ENCODE data around the gene JCHAIN. TPM values are rescaled to one million over a fixed set of nuclear protein-coding genes. Genes with fewer than 3 reads are reported as not detected.
A peak's percentile ranks its signal among the peaks of the same experiment; 100 is the strongest.
"Not testable (repeated sequence)": the region's sequence is repeated elsewhere in the genome, so short reads cannot be mapped to it uniquely, and the experiment has no call there.

JCHAIN gene
- total RNA-seq, 1 experiment from 2014 or later = 77.5 TPM

DNA sequence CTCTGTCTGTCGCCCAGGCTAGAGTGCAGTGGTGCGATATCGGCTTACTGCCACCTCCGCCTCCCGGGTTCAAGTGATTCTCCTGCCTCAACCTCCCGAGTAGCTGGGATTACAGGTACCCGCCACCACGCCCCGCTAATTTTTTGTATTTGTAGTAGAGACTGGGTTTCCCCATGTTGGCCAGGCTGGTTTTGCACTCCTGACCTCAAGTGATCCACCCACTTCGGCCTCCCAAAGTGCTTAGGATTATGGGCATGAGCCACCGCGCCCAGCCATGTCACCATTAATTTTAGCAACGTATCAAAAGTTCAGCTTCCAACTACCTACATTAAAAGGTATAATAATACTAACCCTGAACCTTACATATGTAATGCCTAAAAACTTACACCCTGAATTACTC is 21.1 kb upstream of the JCHAIN start:
- Histone ChIP-seq H3K27me3 (ENCODE audit: low read length) (no peaks in the 10 kb centered on the region), H4K20me1 (ENCODE audit: insufficient read depth, low read depth, low read length) (peaks cover 19% of the 10 kb centered on the region), H3K4me1 (ENCODE audit: low read length) (peaks cover 30% of the 10 kb centered on the region), H2AFZ (ENCODE audit: low read length) (peak overlapping the region; percentile 90), H3K9me2 (replicated peaks; ENCODE audit: insufficient read depth, low read length) (no peaks in the 10 kb centered on the region), H3K9me3 (ENCODE audit: low read length) (no peaks in the 10 kb centered on the region), H3K79me2 (ENCODE audit: low read length) (peaks cover 46% of the 10 kb centered on the region), H3K4me2 (ENCODE audit: low read depth, low read length, poor library complexity, severe bottlenecking) (peak overlapping the region; percentile 95), H3K4me3 (ENCODE audit: low read length) (peak overlapping the region; percentile 96), H3K9ac (ENCODE audit: low read length) (peak overlapping the region; percentile 95), H3K36me3 (ENCODE audit: insufficient read depth, low read length) (peaks cover 13% of the 10 kb centered on the region; the same call in 1 of the 2 replicates), H3K27ac (ENCODE audit: low read length) (peak overlapping the region; percentile 88)
- DNase-seq = peak; percentile 53

DNA sequence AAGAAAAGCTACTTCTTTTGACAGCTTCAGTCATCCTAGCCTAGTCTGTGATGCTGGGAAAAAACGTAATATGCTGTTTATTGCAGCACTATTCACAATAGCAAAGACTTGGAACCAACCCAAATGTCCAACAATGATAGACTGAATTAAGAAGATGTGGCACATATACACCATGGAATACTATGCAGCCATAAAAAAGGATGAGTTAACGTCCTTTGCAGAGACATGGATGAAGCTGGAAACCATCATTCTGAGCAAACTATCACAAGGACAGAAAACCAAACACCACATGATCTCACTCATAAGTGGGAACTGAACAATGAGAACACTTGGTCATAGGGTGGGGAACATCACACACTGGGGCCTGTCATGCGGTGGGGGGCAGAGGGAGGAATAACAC is 15.8 kb upstream of the JCHAIN start:
- H3K27ac ChIP-seq (ENCODE audit: low read length) = peak overlapping the region; percentile 78
- not testable (repeated sequence) for H3K9ac ChIP-seq (ENCODE audit: low read length); H3K4me2 ChIP-seq (ENCODE audit: low read depth, low read length, poor library complexity, severe bottlenecking); DNase-seq; H2AFZ ChIP-seq (ENCODE audit: low read length); H3K27me3 ChIP-seq (ENCODE audit: low read length); H3K36me3 ChIP-seq (ENCODE audit: insufficient read depth, low read length); H3K79me2 ChIP-seq (ENCODE audit: low read length); H3K9me3 ChIP-seq (ENCODE audit: low read length); H3K9me2 ChIP-seq (replicated peaks; ENCODE audit: insufficient read depth, low read length); H3K4me3 ChIP-seq (ENCODE audit: low read length); H4K20me1 ChIP-seq (ENCODE audit: insufficient read depth, low read depth, low read length)
- peaks cover 49% of the 10 kb centered on the region for H3K4me1 ChIP-seq (ENCODE audit: low read length)

DNA sequence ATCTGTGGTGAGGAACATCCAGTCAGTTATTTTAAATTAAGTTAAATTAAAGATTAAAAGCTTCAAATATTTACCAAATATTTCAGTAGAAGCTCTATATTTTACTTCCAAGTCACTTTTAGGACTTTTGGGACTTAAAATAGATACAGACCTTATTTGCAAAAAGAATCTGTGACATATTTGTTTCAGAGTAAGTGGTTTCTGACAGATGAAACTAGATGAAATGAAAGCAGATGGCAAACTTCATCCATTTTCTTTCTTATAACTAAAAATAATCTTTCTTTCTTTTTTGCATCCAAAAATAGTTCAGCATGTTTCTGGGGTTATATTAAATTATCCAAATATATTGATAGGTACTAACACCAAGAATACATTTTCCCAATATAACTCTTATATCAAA is 15.4 kb upstream of the JCHAIN start:
- Histone ChIP-seq H3K4me3 (ENCODE audit: low read length) (no peak overlapping the region), H3K4me2 (ENCODE audit: low read depth, low read length, poor library complexity, severe bottlenecking) (peak overlapping the region; percentile 30), H3K9me3 (ENCODE audit: low read length) (no peaks in the 10 kb centered on the region), H3K27me3 (ENCODE audit: low read length) (no peaks in the 10 kb centered on the region), H3K9ac (ENCODE audit: low read length) (no peak overlapping the region), H3K27ac (ENCODE audit: low read length) (peak overlapping the region; percentile 78), H2AFZ (ENCODE audit: low read length) (no peak overlapping the region), H3K9me2 (replicated peaks; ENCODE audit: insufficient read depth, low read length) (no peaks in the 10 kb centered on the region), H4K20me1 (ENCODE audit: insufficient read depth, low read depth, low read length) (no peaks in the 10 kb centered on the region), H3K36me3 (ENCODE audit: insufficient read depth, low read length) (no peaks in the 10 kb centered on the region), H3K79me2 (ENCODE audit: low read length) (no peaks in the 10 kb centered on the region), H3K4me1 (ENCODE audit: low read length) (peaks cover 53% of the 10 kb centered on the region)
- DNase-seq = no peak

DNA sequence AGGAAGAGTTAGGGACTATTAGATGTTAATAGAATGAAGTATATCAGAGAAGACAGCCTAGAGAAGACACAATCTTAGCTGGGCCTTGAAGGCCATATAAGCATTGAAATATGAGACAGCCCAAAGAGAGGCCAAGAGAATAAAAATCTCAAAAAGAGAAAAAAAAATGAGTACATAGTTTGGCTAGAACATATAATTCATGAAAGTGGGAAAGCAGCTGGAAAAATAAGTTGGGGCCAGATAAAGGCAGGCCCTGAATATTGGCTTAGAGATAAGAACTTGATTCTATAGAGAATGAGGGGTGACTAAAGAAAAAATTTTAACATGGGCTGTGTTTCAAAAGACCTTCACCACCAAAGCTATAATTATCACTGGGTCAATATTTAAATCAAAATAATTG is 14.6 kb upstream of the JCHAIN start:
- Histone ChIP-seq H3K27me3 (ENCODE audit: low read length) (no peaks in the 10 kb centered on the region), H3K4me1 (ENCODE audit: low read length) (peaks cover 56% of the 10 kb centered on the region), H4K20me1 (ENCODE audit: insufficient read depth, low read depth, low read length) (no peaks in the 10 kb centered on the region), H3K79me2 (ENCODE audit: low read length) (no peaks in the 10 kb centered on the region), H3K36me3 (ENCODE audit: insufficient read depth, low read length) (no peaks in the 10 kb centered on the region), H3K9ac (ENCODE audit: low read length) (peak overlapping the region; percentile 35), H3K4me2 (ENCODE audit: low read depth, low read length, poor library complexity, severe bottlenecking) (peak overlapping the region; percentile 30), H3K9me2 (replicated peaks; ENCODE audit: insufficient read depth, low read length) (no peaks in the 10 kb centered on the region), H3K4me3 (ENCODE audit: low read length) (no peak overlapping the region), H2AFZ (ENCODE audit: low read length) (peak overlapping the region; percentile 88), H3K27ac (ENCODE audit: low read length) (peak overlapping the region; percentile 78), H3K9me3 (ENCODE audit: low read length) (no peaks in the 10 kb centered on the region)
- no peak for DNase-seq

DNA sequence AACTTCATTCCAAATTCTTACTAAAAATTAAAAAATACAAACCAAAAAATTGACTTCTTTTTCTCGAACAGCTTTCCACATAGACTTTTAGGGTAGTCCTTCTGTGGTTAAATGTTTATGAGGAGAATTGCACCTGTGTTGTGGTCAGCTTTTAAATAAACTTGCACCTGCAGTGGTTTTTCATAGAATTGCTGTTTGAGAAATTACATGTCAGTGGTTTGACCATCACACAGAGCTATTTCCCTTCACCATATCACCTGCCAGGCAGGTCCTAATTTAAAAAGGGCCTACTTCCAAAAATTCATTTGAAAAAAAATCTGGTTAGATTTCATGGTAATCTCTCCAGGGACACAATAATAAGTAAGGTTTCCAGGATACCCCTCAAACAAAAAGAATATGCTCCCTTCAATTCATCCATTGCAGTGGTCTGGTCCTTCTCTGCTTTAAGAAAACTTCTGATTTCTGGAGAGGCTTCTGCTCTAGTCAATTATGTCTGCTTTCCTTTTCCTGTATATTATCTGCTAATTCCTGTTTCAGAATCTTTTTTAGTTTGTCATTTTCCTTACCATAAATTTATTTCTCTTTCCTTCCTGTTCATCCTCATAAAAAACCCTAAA is 12.2 kb upstream of the JCHAIN start:
- Histone ChIP-seq H3K9me2 (replicated peaks; ENCODE audit: insufficient read depth, low read length) (no peaks in the 10 kb centered on the region), H3K27ac (ENCODE audit: low read length) (peak overlapping the region; percentile 78), H4K20me1 (ENCODE audit: insufficient read depth, low read depth, low read length) (no peaks in the 10 kb centered on the region), H2AFZ (ENCODE audit: low read length) (0 out of 2 replicates have a peak overlapping the region, but pooled peaks have one; percentile 1), H3K9ac (ENCODE audit: low read length) (no peak overlapping the region), H3K27me3 (ENCODE audit: low read length) (no peaks in the 10 kb centered on the region), H3K4me1 (ENCODE audit: low read length) (peaks cover 53% of the 10 kb centered on the region), H3K4me3 (ENCODE audit: low read length) (no peak overlapping the region), H3K4me2 (ENCODE audit: low read depth, low read length, poor library complexity, severe bottlenecking) (peak overlapping the region; percentile 39), H3K36me3 (ENCODE audit: insufficient read depth, low read length) (no peaks in the 10 kb centered on the region), H3K9me3 (ENCODE audit: low read length) (no peaks in the 10 kb centered on the region), H3K79me2 (ENCODE audit: low read length) (no peaks in the 10 kb centered on the region)
- DNase-seq = peak; percentile 50

DNA sequence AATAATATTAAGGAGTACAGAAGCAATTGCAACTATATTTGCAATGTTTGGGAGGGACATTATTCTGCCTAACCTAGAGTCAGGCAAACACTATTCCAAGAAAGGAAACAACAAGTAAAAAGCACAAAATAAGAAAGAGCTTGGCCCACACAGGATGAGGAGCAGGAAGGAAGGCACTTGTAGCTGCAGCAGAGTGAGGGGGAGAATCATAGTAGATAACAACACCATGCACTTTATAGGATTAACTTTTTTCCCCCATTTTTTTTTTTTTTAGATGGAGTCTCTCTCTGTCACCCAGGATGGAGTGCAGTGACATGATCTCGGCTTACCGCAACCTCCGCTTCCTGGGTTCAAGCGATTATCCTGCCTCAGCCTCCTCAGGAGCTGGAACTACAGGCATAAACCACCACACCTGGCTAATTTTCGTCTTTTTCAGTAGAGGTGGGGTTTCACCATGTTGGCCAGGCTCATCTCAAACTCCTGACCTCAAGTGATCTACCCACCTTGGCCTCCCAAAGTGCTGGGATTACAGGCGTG is 10.3 kb upstream of the JCHAIN start:
- Histone ChIP-seq H2AFZ (ENCODE audit: low read length) (no peak overlapping the region), H3K9ac (ENCODE audit: low read length) (no peak overlapping the region), H3K36me3 (ENCODE audit: insufficient read depth, low read length) (no peaks in the 10 kb centered on the region), H4K20me1 (ENCODE audit: insufficient read depth, low read depth, low read length) (no peaks in the 10 kb centered on the region), H3K27ac (ENCODE audit: low read length) (no peak overlapping the region), H3K9me3 (ENCODE audit: low read length) (no peaks in the 10 kb centered on the region), H3K4me2 (ENCODE audit: low read depth, low read length, poor library complexity, severe bottlenecking) (no peak overlapping the region), H3K4me1 (ENCODE audit: low read length) (peaks cover 51% of the 10 kb centered on the region), H3K79me2 (ENCODE audit: low read length) (no peaks in the 10 kb centered on the region), H3K27me3 (ENCODE audit: low read length) (no peaks in the 10 kb centered on the region), H3K4me3 (ENCODE audit: low read length) (no peak overlapping the region), H3K9me2 (replicated peaks; ENCODE audit: insufficient read depth, low read length) (no peaks in the 10 kb centered on the region)
- DNase-seq = no peak

DNA sequence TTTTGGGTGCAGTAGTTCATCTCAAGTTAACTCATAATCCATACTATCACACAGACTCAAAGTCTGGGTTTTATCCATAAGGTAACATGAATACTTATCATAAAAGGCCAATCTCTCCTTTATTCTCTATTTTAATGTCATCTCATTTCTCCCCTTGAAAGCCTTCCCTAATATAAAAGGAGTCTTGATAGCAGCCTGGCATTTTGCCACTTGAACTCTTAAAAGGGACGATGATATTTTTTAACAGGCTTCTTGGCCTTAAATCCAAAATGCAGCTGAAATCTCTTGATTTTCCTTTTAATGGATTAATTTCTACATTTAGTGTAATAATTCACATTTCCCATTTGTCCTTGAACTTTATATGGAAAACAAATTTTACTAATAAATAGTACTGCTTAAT is 8.4 kb upstream of the JCHAIN start:
- peak; percentile 23 for DNase-seq
- Histone ChIP-seq H3K9ac (ENCODE audit: low read length) (no peak overlapping the region), H3K4me1 (ENCODE audit: low read length) (peaks cover 34% of the 10 kb centered on the region), H3K27ac (ENCODE audit: low read length) (no peak overlapping the region), H3K9me3 (ENCODE audit: low read length) (no peaks in the 10 kb centered on the region), H2AFZ (ENCODE audit: low read length) (no peak overlapping the region), H3K4me3 (ENCODE audit: low read length) (no peak overlapping the region), H3K27me3 (ENCODE audit: low read length) (no peaks in the 10 kb centered on the region), H3K4me2 (ENCODE audit: low read depth, low read length, poor library complexity, severe bottlenecking) (no peak overlapping the region), H3K79me2 (ENCODE audit: low read length) (no peaks in the 10 kb centered on the region), H4K20me1 (ENCODE audit: insufficient read depth, low read depth, low read length) (no peaks in the 10 kb centered on the region), H3K9me2 (replicated peaks; ENCODE audit: insufficient read depth, low read length) (no peaks in the 10 kb centered on the region), H3K36me3 (ENCODE audit: insufficient read depth, low read length) (no peaks in the 10 kb centered on the region)

DNA sequence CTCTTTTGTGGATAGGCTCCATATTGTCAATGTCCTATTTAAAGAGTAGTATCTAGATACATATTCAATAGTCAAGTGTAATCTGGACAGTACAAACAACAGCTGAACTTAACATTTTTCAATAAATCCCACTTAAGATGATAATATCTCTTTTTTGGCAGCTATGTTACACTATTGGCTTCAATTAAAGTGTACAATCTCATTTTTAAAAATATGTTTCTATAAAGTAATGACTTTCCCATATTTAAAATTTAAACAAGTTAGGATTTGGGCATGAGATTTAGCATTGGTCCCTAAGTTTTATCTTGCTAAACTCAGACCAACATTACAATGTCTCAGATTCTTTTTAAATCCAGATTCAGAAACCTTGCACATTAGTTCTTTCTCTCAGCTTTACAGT is 7.9 kb upstream of the JCHAIN start:
- Histone ChIP-seq H3K9me2 (replicated peaks; ENCODE audit: insufficient read depth, low read length) (no peaks in the 10 kb centered on the region), H3K9ac (ENCODE audit: low read length) (no peak overlapping the region), H2AFZ (ENCODE audit: low read length) (no peak overlapping the region), H3K36me3 (ENCODE audit: insufficient read depth, low read length) (no peaks in the 10 kb centered on the region), H3K27ac (ENCODE audit: low read length) (no peak overlapping the region), H3K4me3 (ENCODE audit: low read length) (no peak overlapping the region), H3K9me3 (ENCODE audit: low read length) (no peaks in the 10 kb centered on the region), H3K27me3 (ENCODE audit: low read length) (no peaks in the 10 kb centered on the region), H4K20me1 (ENCODE audit: insufficient read depth, low read depth, low read length) (no peaks in the 10 kb centered on the region), H3K4me2 (ENCODE audit: low read depth, low read length, poor library complexity, severe bottlenecking) (no peak overlapping the region), H3K4me1 (ENCODE audit: low read length) (peaks cover 33% of the 10 kb centered on the region), H3K79me2 (ENCODE audit: low read length) (no peaks in the 10 kb centered on the region)
- no peak for DNase-seq

Data from Karpas-422 (cell line).